H1 (cell line): ENCODE data around the gene VSNL1. TPM values are rescaled to one million over a fixed set of nuclear protein-coding genes. Genes with fewer than 3 reads are reported as not detected.

ENCODE experiments used
- CTCF ChIA-PET: fragments of 300-600 bp; sonication (Branson Sonifier 250); formaldehyde crosslinking; loops from one replicate; lab custom pipeline; 2021; ENCODE audit not compliant: partially characterized antibody; lab: Charles Lee
- POLR2A ChIA-PET: fragments of 300-600 bp; sonication (Branson Sonifier 250); formaldehyde crosslinking; loops from one replicate; lab custom pipeline; 2021; ENCODE audit warnings: inconsistent platforms; ENCODE audit not compliant: partially characterized antibody; lab: Charles Lee
- DNase-seq, 2 experiments: peaks; one replicate each; pipeline versions ENCODE4 v3.0.0 to v3.0.0-alpha.2; 2010 to 2022; ENCODE audit warnings: low spot score in 2 of 2, low read depth in 1 of 2, mixed read lengths in 1 of 2
- FAIRE-seq: peaks from 2 replicates; lab custom pipeline; 2011; peaks lifted over from hg19 to GRCh38; lab: Jason Lieb, UNC
- H2AFZ ChIP-seq: 2 replicates; pipeline ENCODE4 v1.8.1; 2012; ENCODE audit warnings: low read length, inconsistent platforms
- H2AK5ac ChIP-seq: 2 replicates; pipeline ENCODE4 v1.6.1; 2013; ENCODE audit warnings: low read depth, low read length
- H2BK120ac ChIP-seq: replicated peaks from 2 replicates; pipeline ENCODE3; 2013; ENCODE audit warnings: low read depth, low read length, inconsistent platforms
- H2BK12ac ChIP-seq: 2 replicates; pipeline ENCODE4 v1.6.1; 2013; ENCODE audit warnings: low read depth, low read length
- H2BK15ac ChIP-seq: 2 replicates; pipeline ENCODE4 v1.6.1; 2013; ENCODE audit warnings: low read length
- H2BK20ac ChIP-seq: 2 replicates; pipeline ENCODE4 v1.6.1; 2013; ENCODE audit warnings: low read length
- H2BK5ac ChIP-seq: 2 replicates; pipeline ENCODE4 v1.6.1; 2013; ENCODE audit warnings: low read depth, low read length
- H3K14ac ChIP-seq: 2 replicates; pipeline ENCODE4 v1.6.1; 2013; ENCODE audit warnings: inconsistent platforms; ENCODE audit not compliant: insufficient read length
- H3K18ac ChIP-seq: 2 replicates; pipeline ENCODE4 v1.6.1; 2013; ENCODE audit warnings: low read length; ENCODE audit errors: extremely low read depth
- H3K23ac ChIP-seq: 2 replicates; pipeline ENCODE4 v1.6.1; 2013; ENCODE audit warnings: inconsistent platforms; ENCODE audit not compliant: insufficient read length
- H3K23me2 ChIP-seq: 2 replicates; pipeline ENCODE4 v1.6.1; 2013; ENCODE audit warnings: low read depth, low read length
- H3K27ac ChIP-seq: 2 replicates; pipeline ENCODE4 v1.6.1; 2011; ENCODE audit warnings: low read depth, low read length, inconsistent platforms
- H3K27me3 ChIP-seq, 4 experiments: replicated peaks in 1 of 4; 1 replicate in 1 of 4; 2 replicates in 3 of 4; pipeline versions ENCODE4 v1.6.1 to v1.8.1; 2011 to 2013; ENCODE audit warnings: low read length in 3 of 4, mild to moderate bottlenecking in 3 of 4, inconsistent platforms in 2 of 4, mixed read lengths in 2 of 4, moderate library complexity in 1 of 4; ENCODE audit not compliant: control insufficient read depth in 3 of 4, insufficient read depth in 3 of 4; ENCODE audit errors: extremely low read depth in 1 of 4
- H3K36me3 ChIP-seq, 4 experiments: 2 replicates each; pipeline versions ENCODE4 v1.6.1 to v1.8.1; 2011 to 2013; ENCODE audit warnings: mild to moderate bottlenecking in 4 of 4, low read length in 3 of 4, moderate library complexity in 2 of 4, control low read depth in 1 of 4, inconsistent platforms in 1 of 4; ENCODE audit not compliant: insufficient read depth in 4 of 4, control insufficient read depth in 2 of 4
- H3K4ac ChIP-seq: replicated peaks from 2 replicates; pipeline ENCODE3; 2013; ENCODE audit warnings: low read length, low read depth, mixed read lengths, inconsistent platforms; ENCODE audit not compliant: insufficient read length
- H3K4me1 ChIP-seq, 4 experiments: replicated peaks in 1 of 4; 1 replicate in 1 of 4; 2 replicates in 3 of 4; pipeline versions ENCODE4 v1.6.1 to v1.8.1; 2011 to 2013; ENCODE audit warnings: low read length in 3 of 4, inconsistent platforms in 2 of 4, mixed read lengths in 1 of 4; ENCODE audit not compliant: insufficient read depth in 4 of 4, control insufficient read depth in 3 of 4
- H3K4me2 ChIP-seq, 2 experiments: 2 replicates each; pipeline versions ENCODE4 v1.6.1 to v1.8.1; 2011 to 2013; ENCODE audit warnings: low read depth in 2 of 2, low read length in 2 of 2, control low read depth in 1 of 2, inconsistent platforms in 1 of 2, mild to moderate bottlenecking in 1 of 2; ENCODE audit not compliant: insufficient read depth in 1 of 2
- H3K4me3 ChIP-seq, 4 experiments: fragments of 200-600, 300-600 bp in 1 of 4; sonication (generic), shearing (Covaris generic), sonication (Bioruptor Twin) in 1 of 4; 2 replicates each; pipeline versions ENCODE4 v1.5.1 to v1.8.1; 2011 to 2016; ENCODE audit warnings: low read length in 4 of 4, low read depth in 3 of 4, control low read depth in 2 of 4, inconsistent platforms in 2 of 4, mild to moderate bottlenecking in 2 of 4, mixed read lengths in 1 of 4, moderate library complexity in 1 of 4; ENCODE audit not compliant: insufficient read depth in 2 of 4; ENCODE audit errors: extremely low read depth in 1 of 4
- H3K56ac ChIP-seq: replicated peaks from 2 replicates; pipeline ENCODE3; 2013; ENCODE audit warnings: low read depth, mild to moderate bottlenecking, mixed read lengths, low read length, inconsistent platforms; ENCODE audit not compliant: insufficient read length
- H3K79me1 ChIP-seq: 2 replicates; pipeline ENCODE4 v1.6.1; 2013; ENCODE audit warnings: low read depth, low read length, control low read depth
- H3K79me2 ChIP-seq, 2 experiments: 2 replicates each; pipeline versions ENCODE4 v1.6.1 to v1.8.1; 2012 to 2013; ENCODE audit warnings: low read length in 2 of 2, mild to moderate bottlenecking in 2 of 2, inconsistent platforms in 1 of 2; ENCODE audit not compliant: insufficient read depth in 2 of 2, control insufficient read depth in 1 of 2
- H3K9ac ChIP-seq, 4 experiments: replicated peaks in 1 of 4; 1 replicate in 1 of 4; 2 replicates in 3 of 4; pipeline versions ENCODE4 v1.6.1 to v1.8.1; 2011 to 2013; ENCODE audit warnings: low read depth in 3 of 4, low read length in 3 of 4, control low read depth in 2 of 4, mild to moderate bottlenecking in 2 of 4, moderate library complexity in 2 of 4, inconsistent platforms in 1 of 4; ENCODE audit errors: extremely low read depth in 1 of 4
- H3K9me3 ChIP-seq, 2 experiments: 2 replicates each; pipeline versions ENCODE4 v1.6.1 to v1.8.1; 2012 to 2013; ENCODE audit warnings: mild to moderate bottlenecking in 2 of 2, moderate library complexity in 2 of 2, control low read depth in 1 of 2, inconsistent platforms in 1 of 2, low read depth in 1 of 2, low read length in 1 of 2, mixed read lengths in 1 of 2; ENCODE audit not compliant: insufficient read depth in 2 of 2
- H4K20me1 ChIP-seq, 2 experiments: replicated peaks in 1 of 2; 2 replicates each; pipeline versions ENCODE3 to v1.8.1; 2011 to 2013; ENCODE audit warnings: inconsistent platforms in 2 of 2, low read length in 2 of 2, mild to moderate bottlenecking in 1 of 2; ENCODE audit not compliant: insufficient read depth in 2 of 2, control insufficient read depth in 1 of 2
- H4K5ac ChIP-seq: 2 replicates; pipeline ENCODE4 v1.6.1; 2013; ENCODE audit warnings: low read length, low read depth, mixed read lengths, inconsistent platforms; ENCODE audit not compliant: insufficient read length
- H4K8ac ChIP-seq: 2 replicates; pipeline ENCODE4 v1.8.0; 2013; ENCODE audit warnings: mild to moderate bottlenecking, moderate library complexity, low read length, inconsistent platforms; ENCODE audit not compliant: insufficient read depth; ENCODE audit errors: extremely low read depth
- H4K91ac ChIP-seq: replicated peaks from 2 replicates; pipeline ENCODE3; 2013; ENCODE audit warnings: low read length, mixed read lengths, inconsistent platforms; ENCODE audit not compliant: insufficient read length
- ATF2 ChIP-seq: IDR thresholded peaks from 2 replicates; pipeline ENCODE4 v1.6.1; 2012; ENCODE audit warnings: low read length, inconsistent platforms
- CBX5 ChIP-seq: fragments of 300-800, 300-1000 bp; sonication (generic); IDR thresholded peaks from 2 replicates; pipeline ENCODE4 v1.7.1; 2016; ENCODE audit warnings: antibody characterized with exemption, low read length, low read depth
- CHD1 ChIP-seq: IDR thresholded peaks from 2 replicates; pipeline ENCODE4 v1.6.1; 2012; ENCODE audit warnings: low read depth, low read length, improper control_type of control experiment
- CREB1 ChIP-seq: IDR thresholded peaks from 2 replicates; pipeline ENCODE4 v1.6.1; 2012; ENCODE audit warnings: inconsistent platforms
- CTBP2 ChIP-seq: IDR thresholded peaks from 2 replicates; pipeline ENCODE4 v1.7.0; 2011; ENCODE audit warnings: borderline replicate concordance, mild to moderate bottlenecking, moderate library complexity, mixed read lengths, low read length; ENCODE audit not compliant: insufficient read depth, insufficient read length
- E2F6 ChIP-seq: IDR thresholded peaks from 2 replicates; pipeline ENCODE4 v1.6.1; 2012; ENCODE audit warnings: inconsistent platforms
- POLR2A ChIP-seq, 2 experiments: IDR thresholded peaks; 1 replicate in 1 of 2; 2 replicates in 1 of 2; pipeline ENCODE4 v1.6.1; 2011; ENCODE audit warnings: low read depth in 2 of 2, low read length in 2 of 2, mild to moderate bottlenecking in 2 of 2; ENCODE audit errors: control extremely low read depth in 1 of 2
- SIN3A ChIP-seq, 2 experiments: IDR thresholded peaks in 1 of 2; conservative IDR thresholded peaks in 1 of 2; 2 replicates each; pipeline ENCODE4 v1.6.1; 2011 to 2012; ENCODE audit warnings: low read length in 2 of 2, improper control_type of control experiment in 1 of 2, low read depth in 1 of 2, mild to moderate bottlenecking in 1 of 2
- SIRT6 ChIP-seq: IDR thresholded peaks from one replicate; pipeline ENCODE4 v1.7.1; 2012; ENCODE audit warnings: low read length, inconsistent platforms
- SIX5 ChIP-seq: IDR thresholded peaks from 2 replicates; pipeline ENCODE4 v1.6.1; 2011; ENCODE audit warnings: mild to moderate bottlenecking, low read depth, low read length
- SRF ChIP-seq: IDR thresholded peaks from 2 replicates; pipeline ENCODE4 v1.6.1; 2011; ENCODE audit warnings: mild to moderate bottlenecking, low read depth, low read length, moderate library complexity
- TAF7 ChIP-seq: optimal IDR thresholded peaks from 2 replicates; pipeline ENCODE3; 2011; ENCODE audit warnings: low read depth, mild to moderate bottlenecking, inconsistent platforms, low read length, moderate library complexity, borderline replicate concordance
- WGBS, 2 experiments: shearing (Covaris generic) in 1 of 2; methylation state at CpG; one replicate each; pipeline versions ENCODE4 v1.1.6 to v1.1.7; 2013 to 2015; ENCODE audit warnings: low lambda C conversion rate in 2 of 2, mixed read lengths in 2 of 2, inconsistent platforms in 1 of 2, low coverage in 1 of 2, missing lambda C conversion rate in 1 of 2; ENCODE audit not compliant: insufficient replicate concordance in 2 of 2, insufficient coverage in 1 of 2, insufficient read length in 1 of 2; ENCODE audit errors: extremely low coverage in 1 of 2, missing lambda C conversion rate in 1 of 2; 5-methylcytosine and 5-hydroxymethylcytosine counted together
- polyA plus RNA-seq, 7 experiments: library from polyadenylated mRNA; depleted of rRNA in 3 of 7; stranded (reverse) in 5 of 7; unstranded in 2 of 7; fragments of >200 nt in 5 of 7; fragments of 200-250 nt in 2 of 7; gene quantifications; 1 replicate in 5 of 7; 2 replicates in 1 of 7; 4 replicates in 1 of 7; pipeline versions ENCODE4 v1.2.1 to v1.2.3, GENCODE V29; 2011 to 2013; ENCODE audit warnings: missing spikeins in 2 of 7, mixed read lengths in 2 of 7
- total RNA-seq: library from RNA; stranded (reverse); fragmentation: NEBNext Ultra II Directional; extraction: Animal tissue kit (Norgen Biotek cat#: 25700); gene quantifications from 2 replicates; pipeline ENCODE4 v1.2.1, GENCODE V29; 2021

The VSNL1 gene
- total and polyA plus RNA-seq, 2 of the 8 experiments (the other 6 are each of a cell fraction or from before 2014, with no cell fraction given) = 49.4 to 108 TPM

GRCh38 chr2:17571681-17572080, 31.2 kb downstream of the VSNL1 start:
- no peak overlapping the region for H3K14ac ChIP-seq
- no peak overlapping the region for H3K27ac ChIP-seq
- peaks cover 0 to 2% of the 10 kb centered on the region in 2 experiments for H4K20me1 ChIP-seq
- 88% methylated on average over 1 of the region's 1 CpG; no CpG with 5 or more reads in 1 of the 2 experiments for WGBS, 2 experiments
- H3K18ac ChIP-seq = no peak overlapping the region
- H2AK5ac ChIP-seq = no peak overlapping the region
- H4K5ac ChIP-seq = no peak overlapping the region
- H3K4me2 ChIP-seq = no peak overlapping the region
- TF ChIP-seq SRF (no peak), CBX5 (no peak), POLR2A (IDR thresholded peaks at IDR 0.05; ENCODE audit: control extremely low read depth in 1 of 2, low read depth in 2 of 2, low read length in 2 of 2) (no peak), CTBP2 (no peak), TAF7 (no peak), SIRT6 (no peak), ATF2 (no peak), CREB1 (no peak), CHD1 (no peak), SIX5 (no peak), SIN3A (conservative IDR thresholded peaks at IDR 0.05 in 1 of 2, IDR thresholded peaks at IDR 0.05 in 1 of 2; ENCODE audit: low read depth in 1 of 2, low read length in 2 of 2) (no peak), E2F6 (no peak)
- H3K23me2 ChIP-seq = no peaks in the 10 kb centered on the region
- no peak overlapping the region for H2BK15ac ChIP-seq
- CTCF ChIA-PET = interaction anchor here (0.8 to 3.1 kb wide), 8 partner anchors 9 to 191 kb away, joined by 3 to 13 read pairs (median 5); no protein-coding TSS in a partner anchor
- no peaks in the 10 kb centered on the region for H3K79me1 ChIP-seq
- H3K36me3 ChIP-seq = peaks cover 0 to 4% (median 0%) of the 10 kb centered on the region in 4 experiments; a peak in 1 of 8 replicates
- no peaks in the 10 kb centered on the region for H3K27me3 ChIP-seq
- no peak overlapping the region for H2BK12ac ChIP-seq
- H2BK120ac ChIP-seq = no peak overlapping the region
- no peak overlapping the region for H3K4me3 ChIP-seq
- H3K4me1 ChIP-seq = no peaks in the 10 kb centered on the region; a peak in 2 of 7 replicates
- H3K4ac ChIP-seq = no peak overlapping the region
- DNase-seq = no peak
- H2BK20ac ChIP-seq = no peak overlapping the region
- no peak overlapping the region for H2AFZ ChIP-seq
- no peak overlapping the region for H3K9ac ChIP-seq
- no peak for FAIRE-seq
- H2BK5ac ChIP-seq = no peak overlapping the region
- POLR2A ChIA-PET = interaction anchor here (1.1 to 1.9 kb wide), 3 partner anchors 13 to 19 kb away, joined by 3 to 6 read pairs (median 4); no protein-coding TSS in a partner anchor
- no peak overlapping the region for H4K91ac ChIP-seq
- H3K56ac ChIP-seq = no peak overlapping the region
- H4K8ac ChIP-seq = no peak overlapping the region
- H3K9me3 ChIP-seq = no peaks in the 10 kb centered on the region; a peak in 1 of 4 replicates
- no peak overlapping the region for H3K23ac ChIP-seq
- peaks cover 0 to 80% of the 10 kb centered on the region in 2 experiments; a peak in 2 of 4 replicates for H3K79me2 ChIP-seq
